Fibroblast of peridontal ligament (primary cell): ENCODE measurements around the gene CCDC180.
"Not testable (repeated sequence)": the region's sequence is repeated elsewhere in the genome, so short reads cannot be mapped to it uniquely, and the experiment has no call there.

Experiments
- DNase-seq: peaks from one replicate; pipeline ENCODE4 v3.0.0-alpha.2; 2010; ENCODE audit errors: extremely low read depth

Gene CCDC180

DNA sequence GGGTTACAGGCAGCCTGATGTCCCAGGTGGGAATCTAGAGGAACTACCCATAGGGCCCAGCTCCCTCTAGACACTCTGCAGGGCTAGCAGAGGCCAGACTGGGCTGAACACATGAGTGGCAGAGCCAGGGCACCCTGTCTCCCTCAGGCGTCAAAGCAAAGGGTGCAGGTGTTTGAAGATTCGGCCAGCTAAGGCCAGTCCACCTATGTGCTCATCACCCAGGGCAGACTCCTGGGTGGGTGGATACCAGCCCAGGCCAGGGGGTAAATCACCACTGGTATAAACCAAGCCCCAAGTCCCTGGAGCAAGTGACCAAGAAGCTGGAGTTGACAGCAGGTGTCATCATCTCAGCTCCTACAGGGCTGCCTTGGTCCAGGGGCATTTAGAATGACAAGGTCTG lies 3.4 kb downstream of the CCDC180 start:
- no peak for DNase-seq

DNA sequence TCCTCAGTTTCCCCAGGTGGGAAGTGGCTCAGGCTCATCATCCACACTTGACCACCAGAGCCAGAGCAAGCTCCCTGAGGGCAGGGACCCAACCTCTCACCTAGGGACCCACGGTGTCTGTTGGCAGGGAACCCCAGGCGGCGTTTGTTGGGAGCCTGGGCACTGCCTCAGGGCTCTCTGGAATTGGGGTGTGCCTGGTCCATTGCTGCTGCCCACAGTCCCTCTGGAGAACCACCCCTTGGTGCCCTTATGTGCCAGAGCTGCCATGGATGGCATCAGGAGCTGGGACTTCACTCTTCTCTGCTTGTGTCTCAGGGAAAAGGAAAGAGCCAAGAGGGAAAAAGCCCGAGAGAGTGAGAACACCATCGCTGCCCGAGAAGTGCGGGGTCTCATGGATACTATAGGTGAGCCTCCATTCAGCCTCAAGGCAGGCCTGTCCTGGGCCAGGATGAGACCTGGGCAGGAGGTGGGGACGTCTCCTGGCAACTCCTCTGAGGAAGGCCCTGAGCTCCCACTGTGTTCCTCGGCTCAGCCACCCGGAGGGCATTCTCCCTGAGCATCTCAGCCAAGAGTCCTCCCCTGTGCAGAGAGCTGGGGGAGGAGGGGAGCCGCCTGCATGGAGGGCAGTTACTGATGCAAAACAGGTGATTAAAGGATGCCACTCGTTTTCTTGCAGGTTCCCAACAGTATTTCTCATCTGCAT lies 4.5 kb downstream of the CCDC180 start:
- DNase-seq = no peak

DNA sequence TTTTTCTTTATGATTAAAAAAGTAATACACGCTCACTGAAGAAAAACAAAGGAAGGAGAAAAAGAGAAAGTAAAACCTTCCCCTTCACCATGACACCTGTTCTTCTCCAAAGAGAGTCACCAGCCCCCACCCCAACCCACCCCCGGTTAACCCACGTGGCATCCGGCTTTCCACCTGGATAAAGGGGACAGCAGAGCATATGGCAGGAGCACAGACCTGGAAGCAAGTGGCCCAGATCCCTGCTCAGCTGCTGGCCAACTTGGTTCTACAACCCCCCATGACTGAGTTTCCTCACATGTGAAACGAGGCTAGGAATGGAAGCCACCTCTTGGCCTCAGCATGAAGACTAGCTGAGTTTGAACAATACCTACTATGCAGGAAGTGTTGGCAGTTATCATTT lies 5.1 kb downstream of the CCDC180 start:
- DNase-seq = no peak

DNA sequence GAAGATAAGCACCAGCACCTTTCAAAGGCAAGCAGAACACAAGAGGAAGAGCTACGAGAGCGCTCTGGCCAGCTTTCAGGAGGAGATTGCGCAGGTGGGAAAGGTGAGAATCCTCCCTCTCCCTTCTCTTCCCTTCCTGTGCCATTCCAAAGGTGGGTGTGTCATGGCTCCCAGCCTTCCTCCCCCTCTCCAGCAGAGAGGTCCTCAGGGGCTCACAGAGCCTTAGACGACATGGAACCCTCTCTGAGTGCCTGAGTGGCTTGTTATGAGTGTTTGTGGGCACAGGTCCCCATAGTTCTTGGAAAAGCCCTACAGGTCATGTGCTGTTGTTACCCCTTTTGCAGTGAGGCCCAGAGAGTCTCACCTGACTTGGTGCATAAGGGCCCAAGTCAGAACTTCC lies 5.8 kb downstream of the CCDC180 start:
- DNase-seq = no peak

DNA sequence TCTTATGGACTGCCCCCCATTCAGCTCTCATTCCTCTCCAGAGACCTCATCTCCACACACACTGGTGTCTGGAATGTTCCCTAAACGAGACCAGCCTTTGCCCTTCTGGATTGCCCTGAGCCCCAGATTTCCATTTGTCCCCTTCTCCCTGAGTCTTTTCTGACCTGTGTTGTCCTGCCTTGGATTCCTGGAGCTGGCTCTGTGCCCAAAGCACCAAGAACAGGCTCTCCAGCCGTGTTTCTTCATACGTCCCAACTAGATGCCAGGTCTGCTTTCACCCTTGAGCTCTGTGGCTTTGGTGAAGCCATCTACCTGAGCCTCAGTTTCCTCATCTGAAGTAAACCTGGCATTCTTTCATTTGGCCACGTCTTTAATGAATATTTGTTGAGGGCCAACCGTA lies 6.3 kb downstream of the CCDC180 start:
- DNase-seq = no peak

DNA sequence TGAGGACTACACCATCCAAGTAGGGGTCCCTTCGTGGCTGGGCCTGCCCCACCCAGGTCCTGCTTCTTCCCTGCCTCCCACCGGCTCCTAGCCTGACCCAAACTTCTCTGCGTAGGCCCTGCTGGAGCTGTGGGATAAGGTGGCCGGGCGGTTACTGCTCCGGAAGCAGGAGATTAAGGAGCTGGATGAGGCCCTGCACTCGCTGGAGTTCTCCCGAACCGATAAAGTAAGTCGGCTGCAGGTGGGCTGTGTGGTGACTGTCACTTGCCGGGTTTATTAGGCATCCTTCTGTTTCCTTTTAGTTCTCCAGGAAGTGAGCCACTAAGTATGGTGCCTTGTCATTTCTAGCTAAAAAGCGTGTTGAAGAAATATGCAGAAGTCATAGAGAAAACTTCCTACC lies 7.0 kb downstream of the CCDC180 start:
- DNase-seq = no peak

DNA sequence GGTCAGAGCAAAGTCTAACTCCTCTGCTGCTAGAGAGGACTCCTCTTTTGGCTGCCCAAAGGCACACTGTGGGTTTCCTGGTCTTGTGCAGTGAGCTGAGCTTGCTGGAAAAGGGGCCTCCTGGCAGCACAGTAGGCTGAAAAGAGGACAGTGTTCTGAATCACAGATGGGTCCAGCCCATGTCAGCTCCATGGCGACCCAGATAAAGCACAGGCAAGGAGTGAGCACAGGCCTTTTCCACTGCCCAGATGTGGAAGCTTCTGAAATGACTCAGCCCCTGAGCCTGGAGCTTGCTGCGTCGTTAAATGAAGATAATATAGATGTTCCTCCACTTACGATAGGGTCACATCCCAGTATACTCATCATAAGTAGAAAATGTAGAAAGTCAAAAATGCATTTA lies 8.1 kb downstream of the CCDC180 start:
- peak; percentile 23 for DNase-seq

DNA sequence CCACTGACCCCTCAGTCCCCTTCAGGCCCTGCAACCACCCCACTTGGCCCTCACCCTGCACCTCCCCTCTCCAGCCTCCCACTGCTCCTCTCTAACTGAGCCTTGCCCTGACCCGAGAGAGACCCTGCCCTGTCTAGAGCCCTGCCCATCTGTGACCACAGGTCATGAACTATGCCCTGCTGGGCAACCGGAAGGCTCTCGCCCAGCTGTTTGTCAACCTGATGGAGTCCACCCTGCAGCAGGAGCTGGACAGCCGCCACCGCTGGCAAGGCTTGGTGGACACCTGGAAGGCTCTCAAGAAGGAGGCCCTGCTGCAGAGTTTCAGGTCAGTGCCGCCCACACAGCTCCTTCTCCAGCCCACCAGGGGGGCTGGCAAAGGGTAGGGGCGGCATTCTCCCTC lies 9.4 kb downstream of the CCDC180 start:
- DNase-seq = no peak

DNA sequence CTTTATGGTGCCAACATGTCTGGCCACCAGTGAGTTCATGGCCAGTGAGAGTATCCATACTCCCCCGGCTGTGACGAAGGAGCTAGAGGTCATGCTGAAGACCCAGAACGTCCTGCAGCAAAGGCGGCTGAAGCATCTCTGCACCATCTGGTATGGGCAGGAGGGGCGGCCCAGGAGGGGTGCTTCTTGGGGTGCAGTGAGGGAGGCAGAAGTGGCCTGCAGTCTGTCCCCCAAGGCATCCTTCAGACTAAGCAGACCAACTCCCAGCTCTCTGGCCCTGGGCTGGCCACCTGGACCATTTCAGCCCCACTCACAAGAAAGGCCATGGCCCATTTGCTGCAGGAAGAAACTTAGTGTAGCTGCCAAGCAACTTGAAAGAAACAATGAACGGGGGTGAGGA lies 11.0 kb downstream of the CCDC180 start:
- DNase-seq = no peak

DNA sequence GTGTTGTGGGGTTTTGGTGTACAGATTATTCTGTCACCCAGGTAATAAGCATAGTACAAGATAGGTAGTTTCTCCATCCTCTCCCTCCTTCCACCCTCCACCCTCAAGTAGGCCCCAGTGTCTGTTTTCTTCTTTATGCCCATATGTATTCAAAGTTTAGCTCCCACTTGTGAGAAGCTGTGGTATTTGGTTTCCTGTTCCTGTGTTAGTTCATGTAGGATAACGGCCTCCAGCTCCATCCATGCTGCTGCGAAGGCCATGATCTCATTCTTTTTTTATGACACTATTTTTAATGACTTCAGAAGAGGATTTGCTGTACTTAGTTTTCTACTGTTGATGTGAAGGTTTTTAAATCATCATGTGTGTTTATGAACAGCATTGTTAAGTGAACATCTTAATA lies 11.9 kb downstream of the CCDC180 start:
- DNase-seq = no peak

DNA sequence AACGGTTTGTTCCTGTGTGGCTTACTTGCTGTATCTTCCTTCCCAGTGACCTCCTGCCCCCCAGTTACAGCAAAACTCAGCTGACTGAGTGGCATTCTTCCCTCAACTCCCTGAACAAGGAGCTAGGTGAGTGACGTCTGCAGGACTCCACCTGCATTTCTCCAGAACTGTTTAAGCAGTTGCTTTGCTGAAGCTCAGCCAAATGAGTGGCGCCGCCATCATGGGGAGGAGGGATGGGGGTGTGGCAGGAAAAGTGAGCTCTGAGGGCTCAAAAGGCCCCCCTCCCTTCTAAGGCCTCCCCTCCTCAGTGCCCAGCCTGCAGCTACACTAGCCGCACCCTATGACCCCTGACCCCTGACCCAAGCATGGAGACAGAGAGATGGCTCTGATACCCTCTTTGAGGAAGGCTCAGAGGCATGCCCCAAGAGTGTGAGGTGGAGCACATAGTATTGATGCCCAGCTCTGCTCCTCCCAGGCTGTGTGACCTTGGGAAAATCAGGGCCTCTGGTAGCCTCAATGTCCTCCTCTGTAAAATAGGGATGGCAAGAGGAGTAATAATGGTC lies 12.7 kb downstream of the CCDC180 start:
- no peak for DNase-seq

DNA sequence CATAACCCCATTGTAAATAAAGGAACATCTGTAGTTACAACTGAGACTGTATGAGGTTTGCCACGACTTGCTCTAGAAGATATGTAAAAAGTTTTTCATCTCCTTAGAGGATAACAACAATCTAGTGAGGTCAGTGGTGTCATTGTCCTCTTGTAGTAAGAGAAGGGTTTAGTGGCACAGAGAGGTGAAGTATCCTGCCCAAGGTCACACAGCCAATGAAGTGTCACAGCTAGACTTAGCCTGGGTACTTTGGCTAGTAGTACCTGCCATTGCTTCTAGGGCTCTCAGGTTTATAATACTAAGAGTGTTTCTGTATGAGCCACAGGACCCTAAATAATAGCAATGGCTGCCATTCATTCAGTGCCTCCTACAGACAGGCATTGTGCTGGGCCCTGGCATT lies 13.8 kb downstream of the CCDC180 start:
- DNase-seq = no peak

DNA sequence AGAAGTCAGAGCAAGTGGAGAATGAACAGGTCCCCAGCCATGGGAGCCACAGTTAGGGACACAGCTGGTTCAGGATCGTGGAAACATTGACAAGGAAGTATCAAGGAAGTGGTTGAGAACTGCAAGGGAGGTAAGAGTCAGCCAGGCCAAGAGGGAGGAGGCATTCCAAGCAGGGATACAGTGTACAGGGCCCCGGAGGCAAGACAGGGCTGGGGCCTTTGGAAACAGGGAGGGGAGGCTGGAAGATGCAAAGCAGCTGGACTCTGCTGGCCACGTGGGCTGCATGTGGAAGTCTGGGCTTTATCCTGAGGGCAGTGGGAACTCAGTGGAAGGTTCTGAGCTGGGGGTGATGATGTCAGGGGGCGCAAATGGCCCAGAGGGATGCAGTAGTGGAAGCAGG lies 14.2 kb downstream of the CCDC180 start:
- no peak for DNase-seq

DNA sequence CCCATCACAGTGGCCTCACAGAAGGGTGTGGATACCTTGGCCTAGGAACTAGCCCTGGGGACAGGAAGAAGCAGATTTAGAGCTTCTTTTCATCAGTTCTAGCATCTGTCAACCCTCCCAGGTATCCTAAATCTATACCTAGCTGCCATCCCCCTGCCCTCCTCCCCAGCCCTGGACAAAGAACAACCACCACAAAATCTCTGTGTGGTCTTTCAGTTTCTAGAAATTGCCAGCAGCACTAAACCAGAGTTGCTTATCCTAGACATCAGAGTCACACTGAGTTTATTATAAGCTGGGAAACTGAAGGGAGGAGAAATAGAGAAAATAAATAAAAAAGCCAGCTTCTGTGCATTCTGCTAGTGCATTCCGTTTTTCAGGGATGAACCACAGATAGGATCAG lies 14.6 kb downstream of the CCDC180 start:
- no peak for DNase-seq

DNA sequence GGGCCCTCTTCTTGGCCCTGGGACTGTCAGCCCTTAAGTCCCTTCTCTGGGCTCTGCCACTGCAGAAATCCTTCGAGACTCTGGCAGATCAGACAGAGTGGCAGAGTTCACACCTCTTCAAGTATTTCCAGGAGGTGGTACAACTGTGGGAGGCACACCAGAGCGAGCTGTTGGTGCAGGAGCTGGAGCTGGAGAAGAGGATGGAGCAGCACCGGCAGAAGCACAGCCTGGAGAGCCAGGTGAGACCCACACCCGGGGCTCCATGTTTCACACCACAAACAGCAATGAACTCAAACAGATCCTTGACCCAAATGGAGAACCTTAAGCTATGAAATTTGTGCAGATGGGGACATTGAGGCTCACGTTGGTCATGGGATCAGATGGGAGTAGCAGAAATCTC lies 17.5 kb downstream of the CCDC180 start:
- no peak for DNase-seq

DNA sequence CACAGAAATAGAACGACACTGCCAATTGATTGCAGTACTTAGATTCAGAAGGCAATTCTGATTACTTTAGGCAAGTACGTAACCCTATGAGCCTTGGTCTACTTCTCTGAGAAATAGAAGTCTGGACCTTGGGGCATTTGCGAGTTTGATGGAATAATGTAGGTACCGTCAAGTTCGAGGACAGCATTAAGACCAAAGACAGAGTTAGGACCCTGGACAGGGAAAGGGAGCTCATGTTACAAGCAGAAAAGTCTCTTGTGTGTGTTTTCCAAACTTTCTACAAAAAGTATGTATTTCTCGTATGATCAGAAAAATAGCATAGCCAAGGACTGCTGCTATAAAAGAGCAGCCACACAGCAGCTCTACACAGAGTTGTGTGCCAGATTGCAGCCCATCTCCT lies 20.1 kb downstream of the CCDC180 start:
- no peak for DNase-seq

DNA sequence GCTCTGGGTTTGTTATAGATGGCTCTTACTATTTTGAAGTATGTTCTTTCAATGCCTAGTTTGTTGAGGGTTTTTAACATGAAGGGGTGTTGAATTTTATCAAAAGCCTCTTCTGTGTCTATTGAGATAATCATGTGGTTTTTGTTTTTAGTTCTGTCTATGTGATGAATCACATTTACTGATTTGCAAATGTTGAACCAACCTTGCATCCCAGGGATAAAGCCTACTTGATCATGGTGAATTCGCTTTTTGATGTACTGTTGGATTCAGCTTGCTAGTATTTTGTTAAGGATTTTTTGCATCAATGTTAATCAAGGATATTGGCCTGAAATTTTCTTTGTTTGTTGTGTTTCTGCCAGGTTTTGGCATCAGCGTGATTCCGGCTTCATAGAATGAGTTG lies 25.5 kb downstream of the CCDC180 start:
- no peak for DNase-seq

DNA sequence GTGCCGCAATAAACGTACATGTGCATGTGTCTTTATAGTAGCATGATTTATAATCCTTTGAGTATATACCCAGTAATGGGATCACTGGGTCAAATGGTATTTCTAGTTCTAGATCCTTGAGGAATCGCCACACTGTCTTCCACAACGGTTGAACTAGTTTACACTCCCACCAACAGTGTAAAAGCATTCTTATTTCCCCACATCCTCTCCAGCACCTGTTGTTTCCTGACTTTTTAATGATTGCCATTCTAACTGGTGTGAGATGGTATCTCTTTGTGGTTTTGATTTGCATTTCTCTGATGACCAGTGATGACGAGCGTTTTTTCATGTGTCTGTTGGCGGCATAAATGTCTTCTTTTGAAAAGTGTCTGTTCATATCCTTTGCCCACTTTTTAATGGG lies 28.2 kb downstream of the CCDC180 start:
- DNase-seq = not testable (repeated sequence)

DNA sequence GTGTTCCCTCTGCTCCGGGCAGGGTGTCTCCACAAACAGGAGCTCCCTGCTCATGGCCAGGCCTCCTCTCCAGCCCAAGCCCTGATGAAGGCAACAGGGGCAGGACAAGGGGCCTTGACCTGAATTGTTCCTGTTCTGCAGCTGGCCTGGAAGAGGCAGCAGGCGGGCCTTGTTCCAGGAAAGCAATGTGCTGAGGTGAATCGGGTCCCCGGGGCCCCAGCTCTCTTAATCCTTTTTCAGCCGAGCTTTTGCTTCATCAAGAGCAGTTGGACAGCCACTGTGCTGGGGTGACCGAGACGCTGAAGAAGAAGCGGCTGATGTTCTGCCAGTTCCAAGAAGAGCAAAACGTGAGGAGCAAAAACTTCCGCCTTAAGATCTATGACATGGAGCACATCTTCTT lies 41.4 kb downstream of the CCDC180 start:
- DNase-seq = no peak

DNA sequence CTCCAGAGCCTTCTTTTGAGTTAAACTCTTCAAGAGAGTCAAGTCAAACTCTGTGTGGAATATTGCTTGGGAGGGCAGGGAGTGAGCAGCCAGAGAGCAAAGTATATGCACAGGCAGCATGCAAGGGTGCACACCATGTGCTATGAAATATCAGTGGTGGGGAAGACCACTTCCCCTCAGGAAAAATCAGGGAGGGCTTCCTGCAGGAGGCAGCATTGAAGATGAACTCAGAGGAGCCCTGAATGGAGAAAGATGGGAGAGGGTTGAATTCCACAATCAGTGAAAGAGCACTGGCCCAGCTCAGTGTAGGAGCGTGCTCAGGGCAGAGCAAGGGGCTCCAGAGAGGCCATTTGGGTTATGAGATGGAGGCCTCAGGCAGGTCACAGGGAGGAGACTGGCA lies 41.9 kb downstream of the CCDC180 start:
- DNase-seq = no peak

DNA sequence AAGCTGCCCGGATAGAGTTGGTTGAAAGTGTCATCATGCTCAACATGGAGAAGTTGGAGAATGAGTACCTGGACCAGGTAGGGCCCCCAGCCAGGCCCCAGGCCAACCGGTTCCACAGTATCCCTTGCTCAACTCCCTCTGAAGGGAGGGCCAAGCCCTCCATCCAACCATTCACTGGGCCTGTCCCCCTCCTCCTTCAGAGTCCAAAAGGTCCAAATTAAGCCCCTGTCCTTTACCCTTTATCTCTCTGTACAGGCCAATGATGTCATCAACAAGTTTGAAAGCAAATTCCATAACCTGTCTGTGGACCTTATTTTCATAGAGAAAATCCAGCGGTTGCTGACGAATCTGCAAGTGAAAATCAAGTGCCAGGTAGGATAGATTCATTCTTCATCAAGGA lies 47.2 kb downstream of the CCDC180 start:
- DNase-seq = no peak

DNA sequence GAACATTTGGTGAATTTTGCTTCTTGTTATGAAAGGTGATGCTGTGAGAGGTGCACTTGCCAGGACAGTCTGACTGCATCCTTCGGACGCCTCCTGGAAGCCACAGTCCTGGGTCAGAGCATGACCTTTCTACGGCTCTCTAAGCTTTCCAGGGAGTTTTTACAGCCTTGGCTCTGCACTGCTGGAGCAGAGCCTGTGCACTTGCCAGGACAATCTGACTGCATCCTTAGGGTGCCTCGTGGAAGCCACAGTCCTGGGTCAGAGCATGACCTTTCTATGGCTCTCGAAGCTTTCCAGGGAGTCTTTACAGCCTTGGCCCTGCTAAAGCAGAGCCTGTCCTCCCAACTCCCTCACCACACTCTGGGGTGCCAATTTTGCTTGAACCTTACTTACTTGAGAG lies 49.6 kb downstream of the CCDC180 start:
- no peak for DNase-seq
